GM12801 (cell line): ENCODE data around the gene MYL11.

Source experiments
- CTCF ChIP-seq: IDR thresholded peaks from one replicate; pipeline ENCODE4 v1.5.1; 2011; ENCODE audit warnings: control low read depth; ENCODE audit not compliant: insufficient read length; ENCODE audit errors: extremely low read depth

The MYL11 gene

GRCh38 chr16:30374538-30374937 lies at the start of gene MYL11:
Gene MYL11, plus strand, starts transcription at chr16:30374802. Its CDS starts 56 bp downstream, at chr16:30374858.
- TF ChIP-seq CTCF = no peak

- TF ChIP-seq CTCF = no peak
Measured at GRCh38 chr16:30335598-30336474, 38.8 kb upstream of the MYL11 start.

DNA sequence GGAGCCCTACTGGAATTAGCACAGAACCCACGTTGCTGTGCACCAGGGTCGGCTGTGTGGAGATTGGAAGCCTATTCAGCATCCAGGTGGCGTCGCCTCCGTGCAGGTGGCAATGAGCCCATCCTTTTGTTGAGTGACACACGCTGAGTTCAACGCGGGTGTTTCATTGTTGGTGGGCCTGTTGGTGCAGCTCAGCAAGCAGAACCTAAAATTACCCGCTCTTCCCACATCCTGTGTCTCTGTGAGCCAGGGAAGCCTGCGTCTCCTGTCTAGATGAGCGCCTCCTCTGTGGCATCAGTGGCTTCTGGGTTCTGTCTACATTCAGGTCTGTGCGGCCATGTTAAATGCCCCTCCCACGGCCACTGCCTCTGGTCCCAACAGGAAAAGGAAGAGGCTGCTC lies 34.0 kb upstream of the MYL11 start:
- TF ChIP-seq CTCF = no peak

- no peak for TF ChIP-seq CTCF
Measured at GRCh38 chr16:30342751-30343490, 31.7 kb upstream of the MYL11 start.

DNA sequence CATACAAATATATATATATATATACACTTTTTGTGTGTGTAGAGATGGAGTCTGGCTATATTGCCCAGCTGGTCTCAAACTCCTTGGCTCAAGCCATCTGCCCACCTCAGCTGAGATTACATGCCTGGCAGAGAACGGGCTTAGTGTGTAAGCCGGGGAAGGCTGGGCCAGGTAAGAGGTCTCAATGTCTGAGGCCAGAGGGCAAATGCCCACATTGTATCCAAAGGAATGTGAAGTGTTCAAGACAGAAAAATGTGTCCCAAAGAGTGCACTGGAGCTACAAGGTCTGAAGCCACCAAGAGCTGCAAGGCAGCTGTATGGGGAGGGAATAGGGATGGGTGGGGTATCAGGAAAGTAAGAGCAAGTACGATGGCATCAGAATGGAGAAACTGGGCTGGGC lies 28.3 kb upstream of the MYL11 start:
- no peak for TF ChIP-seq CTCF

DNA sequence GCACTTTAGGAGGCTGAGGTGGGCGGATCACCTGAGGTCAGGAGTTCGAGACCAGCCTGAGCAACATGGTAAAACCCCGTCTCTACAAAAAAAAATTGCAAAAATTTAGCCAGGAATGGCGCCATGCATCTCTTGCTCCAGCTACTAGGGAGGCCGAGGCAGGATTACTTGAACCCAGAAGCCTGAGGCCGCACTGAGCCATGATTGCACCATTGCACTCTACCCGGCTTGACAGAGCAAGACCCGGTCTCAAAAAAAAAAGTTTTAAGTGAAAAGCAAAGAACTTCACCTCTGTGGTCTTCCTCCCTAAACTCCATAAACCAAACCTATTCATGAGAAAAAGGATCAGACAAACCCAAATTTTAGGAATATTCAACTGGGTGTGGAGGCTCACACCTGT lies 26.5 kb upstream of the MYL11 start:
- no peak for TF ChIP-seq CTCF

- TF ChIP-seq CTCF = no peak
Measured at GRCh38 chr16:30348929-30349328, 25.7 kb upstream of the MYL11 start.
